Measurements from ENCODE around the gene CHST15.
"Not testable (repeated sequence)": the region's sequence is repeated elsewhere in the genome, so short reads cannot be mapped to it uniquely, and the experiment has no call there.

Gene CHST15

DNA sequence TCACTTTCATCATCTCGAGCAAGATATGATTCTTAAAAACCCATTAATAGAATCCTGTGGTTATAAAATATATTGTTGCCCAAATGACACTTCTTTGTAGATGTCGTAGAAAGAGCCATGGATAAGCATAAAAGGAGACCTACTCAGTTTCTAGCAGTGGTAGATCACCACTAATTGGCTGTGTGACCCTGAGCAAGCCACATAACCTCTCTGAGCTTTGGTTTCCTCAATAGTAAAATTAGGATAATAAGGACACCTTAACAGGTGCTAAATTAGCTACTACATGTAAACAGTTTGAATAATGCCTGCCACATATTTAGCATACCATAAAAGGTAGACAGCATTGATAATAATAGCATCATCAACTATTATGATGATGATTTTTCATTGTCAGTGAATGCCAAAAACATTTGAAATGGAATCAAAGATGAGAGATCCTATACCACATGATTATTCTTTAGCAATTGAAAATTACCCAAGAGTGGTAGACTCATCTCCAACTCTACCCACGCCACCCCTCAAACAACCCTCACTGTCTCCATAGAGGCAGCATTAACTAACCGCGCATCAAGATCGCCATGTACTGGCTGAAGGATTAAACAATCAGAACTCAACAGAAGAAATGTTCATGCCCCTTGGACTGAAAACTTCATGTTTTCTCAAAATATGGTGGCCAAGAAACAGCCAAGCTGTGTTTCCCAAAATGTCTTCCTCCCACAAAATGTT, 45.8 kb downstream of the CHST15 start:
- DNase-seq = peak in 4 of 56 donors; percentile 10 to 37 (median 22)

DNA sequence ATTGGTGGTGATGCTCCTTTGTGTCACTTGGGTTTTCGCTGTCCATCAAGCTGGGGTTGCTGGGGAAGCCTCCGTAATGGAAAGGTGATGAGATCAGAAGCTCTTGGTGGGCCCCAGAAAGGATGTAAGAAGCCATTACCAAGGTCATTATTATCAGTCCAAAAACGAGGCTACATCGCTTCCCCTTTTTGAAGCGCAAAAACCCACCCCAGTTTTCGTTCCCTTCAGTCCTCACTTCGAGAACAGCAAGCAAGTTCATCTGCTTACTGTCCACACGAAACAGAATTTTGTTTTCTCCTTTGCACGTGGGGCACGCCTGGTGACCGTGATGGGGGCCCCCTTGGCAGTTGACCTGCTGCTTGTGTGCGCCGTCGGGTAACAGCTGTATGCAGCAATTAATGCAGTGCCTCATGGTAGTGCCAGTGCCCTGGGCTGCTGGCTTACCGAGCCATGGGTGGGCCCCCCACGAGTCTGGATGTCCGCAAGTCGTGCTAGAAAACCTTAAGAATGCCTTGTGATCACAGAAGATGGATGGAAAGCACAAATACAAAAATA, 47.5 kb downstream of the CHST15 start:
- DNase-seq = no peak

DNA sequence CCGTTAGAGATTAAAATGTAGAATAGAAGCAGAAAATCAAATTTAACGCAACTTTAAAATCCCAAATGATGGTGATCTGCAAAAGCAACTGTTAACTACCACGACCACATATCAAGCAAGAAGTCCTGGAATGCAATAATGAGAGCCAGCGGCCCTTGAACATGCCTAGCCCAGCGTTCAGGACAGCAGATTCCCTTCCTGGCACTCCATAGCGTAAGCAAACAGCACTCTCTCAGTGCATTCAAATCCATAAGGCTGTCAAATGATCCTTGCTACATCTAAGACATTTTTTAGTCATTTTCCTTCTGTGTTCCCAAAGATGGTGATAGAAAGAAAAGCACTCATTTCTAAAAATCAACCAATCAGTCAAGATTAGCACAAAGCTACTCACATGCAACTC, 48.1 kb downstream of the CHST15 start:
- no peak for DNase-seq

DNA sequence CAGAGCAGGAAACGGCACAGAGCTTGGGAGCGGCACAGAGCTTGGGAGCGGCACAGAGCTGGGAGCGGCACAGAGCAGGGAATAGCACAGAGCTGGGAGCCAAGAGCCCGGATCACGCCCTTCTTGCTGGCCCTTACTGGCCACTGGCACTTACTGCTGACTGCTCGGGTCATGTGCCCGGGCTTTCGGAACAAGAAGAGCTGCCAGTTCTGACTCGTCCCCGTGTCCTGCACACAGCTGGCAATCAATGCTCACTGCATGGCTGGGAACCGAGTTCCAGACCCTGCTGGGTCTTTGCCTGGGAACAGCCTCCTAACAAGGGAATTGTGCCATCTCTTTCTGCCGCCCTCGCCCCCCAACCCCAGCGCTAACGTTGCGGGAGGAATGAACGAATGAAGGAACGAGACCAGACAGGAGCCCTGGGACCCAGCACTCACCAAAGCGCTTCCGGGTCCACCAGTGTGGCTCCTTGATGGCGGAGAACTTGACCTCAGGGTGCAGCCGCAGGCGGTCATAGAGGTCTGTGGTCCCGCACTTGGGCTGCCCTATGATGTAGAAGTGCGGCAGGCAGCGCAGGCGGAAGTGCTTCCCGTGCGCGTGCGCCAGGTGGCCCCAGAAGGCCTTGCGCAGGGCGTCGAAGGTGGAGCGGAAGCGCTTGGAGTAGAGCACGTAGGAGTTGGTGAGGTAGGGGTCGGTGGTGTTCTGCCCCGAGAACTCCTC, 49.1 kb downstream of the CHST15 start:
- DNase-seq = peak in 8 of 56 donors; percentile 18 to 43 (median 34)

DNA sequence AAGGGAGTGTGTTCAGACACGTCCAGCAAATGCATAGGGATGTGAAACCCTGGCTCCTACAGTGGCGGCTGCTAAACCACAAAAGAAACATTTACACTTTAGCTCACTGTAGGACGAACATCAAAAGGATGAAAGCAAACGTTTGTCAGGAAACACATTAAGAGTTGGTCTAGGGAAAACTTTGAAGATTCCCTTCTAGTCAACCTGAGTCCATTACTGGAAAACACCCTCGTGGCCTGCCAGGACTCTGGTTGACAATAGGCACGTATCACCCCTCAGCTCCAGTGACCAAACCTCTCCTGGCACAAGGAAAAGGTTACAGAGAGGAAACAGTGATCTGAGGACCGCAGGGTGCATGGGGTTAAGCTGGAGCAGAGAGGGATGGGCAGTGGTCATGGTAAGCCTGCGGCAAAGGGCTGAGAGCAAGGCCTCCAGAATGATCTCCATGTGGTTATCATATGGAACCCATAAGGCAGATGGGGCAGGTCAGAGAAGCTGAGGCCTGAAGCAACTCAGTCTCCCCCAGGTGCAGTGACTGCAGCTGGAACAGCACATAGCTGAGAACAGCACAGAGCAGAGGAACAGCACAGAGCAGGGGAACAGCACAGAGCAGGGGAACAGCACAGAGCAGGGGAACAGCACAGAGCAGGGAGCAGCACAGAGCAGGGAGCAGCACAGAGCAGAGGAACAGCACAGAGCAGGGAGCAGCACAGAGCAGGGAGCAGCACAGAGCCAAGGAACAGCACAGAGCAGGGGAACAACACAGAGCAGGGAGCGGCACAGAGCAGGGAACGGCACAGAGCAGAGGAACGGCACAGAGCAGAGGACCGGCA, 49.9 kb downstream of the CHST15 start:
- DNase-seq = peak in 2 of 56 donors; percentile 13 to 17

DNA sequence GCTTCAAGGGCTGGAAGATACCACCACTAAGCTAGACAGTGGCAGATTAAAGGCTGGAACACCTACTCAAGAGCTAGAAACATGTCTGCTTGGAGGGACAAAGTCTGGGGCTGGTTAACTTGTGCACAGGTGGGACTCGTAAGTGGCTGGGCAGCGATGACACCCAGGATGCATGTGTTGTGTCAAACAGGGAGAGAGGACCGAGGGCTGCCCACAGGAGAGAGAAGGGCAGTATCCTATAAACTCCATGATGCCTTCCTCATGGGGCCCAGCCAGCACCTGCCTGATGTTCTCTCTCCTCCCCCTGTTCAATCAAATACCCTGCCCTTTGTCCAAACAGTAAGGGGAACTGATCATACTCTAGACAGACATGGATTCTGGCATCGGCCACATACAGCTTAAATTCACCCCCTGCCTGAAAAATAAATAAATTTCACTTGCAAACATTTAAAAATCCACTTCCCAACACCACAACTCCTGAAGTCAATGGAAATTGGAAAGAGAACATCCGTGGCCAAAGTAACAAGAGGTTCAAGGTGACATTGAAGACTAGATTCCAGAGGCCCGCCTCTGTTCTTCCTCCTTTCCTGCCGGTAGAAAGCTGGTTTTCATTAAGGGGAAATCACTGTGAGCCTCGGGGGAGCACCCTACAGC, 50.6 kb downstream of the CHST15 start:
- no peak for DNase-seq

DNA sequence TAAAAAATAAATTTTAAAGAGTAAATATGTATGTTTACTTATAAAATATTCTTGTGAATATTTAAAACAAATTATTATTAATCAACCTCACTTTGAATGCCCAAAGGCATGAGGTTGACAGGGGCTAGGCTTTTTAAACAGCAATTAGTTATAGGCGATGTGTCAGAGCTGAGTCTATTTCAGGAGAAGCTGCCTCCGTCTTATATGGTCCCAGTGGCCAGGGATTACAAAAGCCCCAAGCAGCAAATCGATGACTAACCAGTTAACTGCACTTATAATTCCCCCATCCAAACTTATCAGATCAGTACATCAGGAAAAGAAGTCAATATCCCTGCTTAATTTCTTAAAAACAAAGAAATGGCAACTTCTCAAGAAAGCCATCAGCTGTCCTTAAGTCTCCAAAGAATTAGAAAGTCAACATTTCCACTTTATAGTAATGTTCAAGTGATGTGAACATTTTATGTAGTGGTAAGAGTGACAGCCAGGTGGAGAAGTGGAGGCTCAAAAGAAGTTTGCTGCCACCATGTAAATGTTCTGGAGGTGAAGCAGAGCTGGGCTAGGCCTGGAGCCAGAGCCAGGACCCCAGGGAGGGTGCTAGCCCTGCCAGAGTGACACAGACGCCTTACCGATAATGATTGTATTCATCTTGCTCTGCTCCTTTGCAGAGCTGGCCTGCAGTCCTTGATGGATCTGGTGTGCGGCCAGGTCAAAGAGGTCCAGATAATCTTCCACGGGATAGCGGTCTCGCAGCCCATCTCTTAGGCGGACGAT, 51.5 kb downstream of the CHST15 start:
- no peak for DNase-seq

DNA sequence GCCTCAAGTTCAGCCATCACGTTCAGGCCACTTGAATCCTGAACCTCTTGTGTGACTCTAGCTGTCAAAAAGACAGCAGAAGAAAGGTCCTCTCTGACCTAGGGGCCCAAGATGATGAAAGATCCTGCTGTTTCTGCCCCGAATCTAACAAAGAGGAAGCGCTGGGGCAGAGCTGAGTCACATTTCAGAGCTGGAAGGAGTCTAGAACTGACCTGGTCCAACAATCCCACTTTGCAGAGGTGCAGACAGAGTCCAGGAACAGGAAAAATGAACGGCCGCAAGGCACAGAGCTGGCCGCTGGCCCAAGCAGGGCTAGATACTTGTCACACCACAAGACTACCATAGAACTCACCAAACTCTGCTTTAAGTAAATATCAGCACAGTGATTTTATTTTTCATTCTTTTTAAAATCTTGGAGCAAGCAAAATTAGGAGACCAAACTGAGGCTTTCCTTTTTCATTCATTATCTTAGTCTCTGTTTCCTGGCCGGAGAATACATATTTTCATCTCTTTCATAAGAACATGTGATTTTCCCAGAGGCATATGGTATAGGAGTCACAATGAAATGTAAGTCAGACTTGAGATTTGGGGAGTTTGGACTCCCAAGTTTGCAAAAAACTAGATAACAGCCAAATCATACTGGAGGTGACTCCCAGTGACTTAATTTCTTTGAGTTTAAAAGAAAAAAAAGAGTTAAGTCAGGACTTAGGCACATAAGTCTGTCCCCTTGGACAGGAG, 52.8 kb downstream of the CHST15 start:
- DNase-seq = no peak

DNA sequence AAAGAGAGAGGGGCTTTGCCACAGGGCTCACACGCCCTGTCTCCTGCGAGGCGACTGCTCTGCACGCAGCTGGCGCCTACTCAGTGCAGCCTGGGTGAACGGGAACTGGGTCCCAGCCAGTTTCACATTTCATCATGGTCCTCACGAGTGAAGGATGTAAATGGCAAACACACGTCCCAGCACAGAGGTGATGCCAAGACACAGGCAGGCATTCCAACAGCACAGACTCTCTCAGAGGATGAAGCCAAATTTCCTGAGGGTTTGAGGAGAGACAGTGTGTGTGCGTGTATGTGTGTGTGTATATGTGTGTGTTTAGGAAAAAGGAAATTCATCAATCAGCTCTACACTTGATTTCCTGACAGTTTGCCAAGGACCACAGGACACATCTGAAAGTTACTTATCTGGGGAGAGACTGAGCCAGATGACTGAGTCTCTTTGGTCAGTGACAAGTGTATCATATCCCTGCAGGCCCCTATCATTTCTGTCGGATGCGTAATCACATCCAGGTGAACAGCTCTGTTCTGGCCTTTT, 53.9 kb downstream of the CHST15 start:
- no peak for DNase-seq

DNA sequence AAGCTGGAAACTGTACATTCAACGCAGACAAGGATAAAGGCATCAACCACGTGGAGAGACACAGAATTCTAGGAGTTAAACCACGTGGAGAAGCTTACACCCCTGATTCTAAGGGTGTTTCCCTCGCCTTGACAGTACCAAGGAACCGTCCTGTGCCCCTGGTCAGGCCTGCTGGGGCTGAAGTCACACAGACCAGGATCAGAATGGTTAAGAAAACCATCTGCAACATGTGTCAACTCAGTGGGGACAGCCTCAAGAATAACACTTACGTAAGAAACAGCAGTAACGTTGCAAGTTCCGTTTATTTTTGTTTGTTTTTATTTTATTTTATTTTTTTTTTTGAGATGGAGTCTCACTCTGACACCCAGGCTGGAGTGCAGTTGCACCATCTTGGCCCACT, 55.6 kb downstream of the CHST15 start:
- DNase-seq = no peak

DNA sequence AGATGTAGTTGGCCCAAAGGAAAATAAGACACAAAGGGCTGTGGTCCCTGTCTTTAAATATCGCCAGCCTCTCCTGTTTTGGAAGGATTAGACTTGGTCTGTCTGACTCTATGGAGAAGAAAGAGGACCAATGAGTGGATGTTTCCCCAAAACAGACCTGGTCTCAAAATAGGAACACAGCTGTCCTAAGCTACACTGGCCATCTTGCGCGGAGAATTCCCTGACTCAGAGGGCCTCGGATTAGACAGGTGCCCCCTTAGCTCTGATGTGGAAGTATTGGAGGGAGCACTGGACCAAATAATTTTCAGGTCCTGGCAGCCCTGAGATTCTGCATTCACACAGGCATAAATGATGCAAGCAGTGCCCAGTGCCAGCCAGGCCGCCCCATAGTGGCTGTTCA, 56.1 kb downstream of the CHST15 start:
- no peak for DNase-seq

DNA sequence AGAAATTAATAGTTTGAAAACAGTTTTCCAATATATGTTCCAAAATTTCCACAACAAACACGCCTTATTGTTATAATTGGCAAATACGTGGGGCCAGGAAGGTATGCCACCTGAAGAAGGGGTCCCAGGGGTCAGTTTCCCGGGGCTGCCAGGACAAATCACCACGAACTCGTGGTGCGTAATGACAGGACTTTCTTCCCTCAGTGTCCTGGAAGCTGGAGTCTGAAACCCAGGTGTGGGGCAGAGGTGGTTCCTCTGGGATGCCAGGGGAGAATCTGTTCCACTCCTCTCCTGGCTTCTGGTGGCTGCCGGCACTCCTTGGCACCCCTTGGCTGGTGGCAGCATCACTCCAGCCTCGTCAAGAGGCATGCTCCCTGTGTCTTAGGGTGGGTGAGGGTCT, 56.7 kb downstream of the CHST15 start:
- no peak for DNase-seq

DNA sequence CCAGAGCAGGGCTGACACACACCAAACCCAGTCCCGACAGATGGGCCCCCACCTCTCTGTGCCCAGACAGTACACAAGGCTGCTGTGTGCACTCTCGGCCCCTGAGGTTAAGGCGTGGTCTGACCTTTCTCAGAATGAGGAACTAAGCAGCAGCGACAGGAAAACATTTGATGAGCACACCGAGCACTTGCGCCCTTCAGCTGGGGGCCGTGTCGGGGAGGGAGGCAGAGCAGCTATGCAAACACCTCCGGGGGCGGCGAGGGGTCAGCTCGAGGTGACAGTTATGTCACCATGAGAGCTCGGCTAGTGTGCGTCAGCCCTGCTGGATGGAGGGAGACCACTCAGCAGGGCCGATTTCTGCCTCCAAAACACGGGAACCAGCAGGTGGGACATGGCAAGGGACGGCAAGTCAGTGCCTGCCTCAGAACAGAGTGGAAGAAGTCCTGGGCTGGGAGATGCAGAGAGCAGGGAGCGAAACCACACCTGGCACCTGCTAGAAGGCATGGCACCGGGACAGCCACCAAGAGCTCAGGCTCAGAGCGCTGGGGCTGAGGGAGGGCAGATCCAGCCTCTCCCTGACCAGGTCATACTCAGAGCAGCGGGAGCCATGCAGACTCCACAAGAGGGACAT, 57.4 kb downstream of the CHST15 start:
- DNase-seq = peak in 2 of 56 donors; percentile 10 to 38

DNA sequence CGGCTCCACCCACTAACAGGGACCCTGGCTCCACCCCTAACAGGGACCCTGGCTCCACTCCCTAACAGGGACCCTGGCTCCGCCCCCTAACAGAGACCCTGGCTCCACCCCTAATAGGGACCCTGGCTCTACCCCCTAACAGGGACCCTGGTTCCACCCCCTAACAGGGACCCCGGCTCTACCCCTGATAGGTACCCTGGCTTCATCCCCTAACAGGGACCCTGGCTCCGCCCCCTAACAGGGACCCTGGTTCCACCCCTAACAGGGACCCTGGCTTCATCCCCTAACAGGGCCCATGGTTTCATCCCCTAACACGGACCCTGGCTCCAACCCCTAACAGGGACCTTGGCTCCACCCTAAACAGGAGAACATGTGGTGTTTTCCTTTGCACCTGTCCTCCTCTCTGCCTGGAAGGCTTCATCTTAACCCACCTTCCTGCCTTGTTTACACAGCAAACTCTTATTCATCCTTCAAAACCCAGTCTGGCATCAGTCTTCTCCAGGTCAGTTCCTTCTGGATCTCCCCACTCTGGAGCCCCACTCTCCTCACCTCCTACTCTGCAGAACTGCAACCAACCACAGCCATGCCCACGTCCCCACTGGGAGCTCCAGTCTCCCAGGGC, 58.0 kb downstream of the CHST15 start:
- no peak for DNase-seq

DNA sequence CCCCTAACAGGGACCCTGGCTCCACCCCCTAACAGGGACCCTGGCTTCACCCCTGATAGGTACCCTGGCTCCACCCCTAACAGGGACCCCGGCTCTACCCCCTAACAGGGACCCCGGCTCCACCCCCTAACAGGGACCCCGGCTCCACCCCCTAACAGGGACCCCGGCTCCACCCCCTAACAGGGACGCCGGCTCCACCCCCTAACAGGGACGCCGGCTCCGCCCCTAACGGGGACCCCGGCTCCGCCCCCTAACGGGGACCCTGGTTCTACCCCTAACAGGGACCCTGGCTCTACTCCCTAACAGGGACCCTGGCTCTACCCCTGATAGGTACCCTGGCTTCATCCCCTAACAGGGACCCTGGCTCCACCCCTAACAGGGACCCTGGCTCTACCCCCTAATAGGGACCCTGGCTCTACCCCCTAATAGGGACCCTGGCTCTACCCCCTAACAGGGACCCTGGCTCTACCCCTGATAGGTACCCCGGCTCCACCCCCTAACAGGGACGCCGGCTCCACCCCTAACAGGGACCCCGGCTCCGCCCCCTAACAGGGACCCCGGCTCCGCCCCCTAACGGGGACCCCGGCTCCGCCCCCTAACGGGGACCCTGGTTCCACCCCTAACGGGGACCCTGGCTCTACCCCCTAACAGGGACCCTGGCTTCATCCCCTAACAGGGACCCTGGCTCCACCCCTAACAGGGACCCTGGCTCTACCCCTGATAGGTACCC, 58.7 kb downstream of the CHST15 start:
- not testable (repeated sequence) for DNase-seq

DNA sequence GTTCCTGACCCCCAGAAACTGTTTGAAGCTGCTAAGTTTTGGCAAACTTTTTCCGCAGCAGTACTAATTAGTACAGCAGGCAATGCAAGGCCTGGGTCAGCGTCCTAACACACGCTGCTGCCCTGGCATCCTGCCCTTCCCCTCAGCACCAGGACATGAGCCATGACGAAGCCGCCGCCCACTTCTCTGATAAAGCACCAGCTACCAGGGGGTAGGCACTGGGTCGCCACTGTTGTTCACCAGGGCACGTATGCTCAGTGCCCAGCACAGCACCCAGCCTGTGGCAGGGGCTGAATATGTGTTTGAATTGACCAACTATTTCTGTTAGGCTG, 59.5 kb downstream of the CHST15 start:
- DNase-seq = no peak

DNA sequence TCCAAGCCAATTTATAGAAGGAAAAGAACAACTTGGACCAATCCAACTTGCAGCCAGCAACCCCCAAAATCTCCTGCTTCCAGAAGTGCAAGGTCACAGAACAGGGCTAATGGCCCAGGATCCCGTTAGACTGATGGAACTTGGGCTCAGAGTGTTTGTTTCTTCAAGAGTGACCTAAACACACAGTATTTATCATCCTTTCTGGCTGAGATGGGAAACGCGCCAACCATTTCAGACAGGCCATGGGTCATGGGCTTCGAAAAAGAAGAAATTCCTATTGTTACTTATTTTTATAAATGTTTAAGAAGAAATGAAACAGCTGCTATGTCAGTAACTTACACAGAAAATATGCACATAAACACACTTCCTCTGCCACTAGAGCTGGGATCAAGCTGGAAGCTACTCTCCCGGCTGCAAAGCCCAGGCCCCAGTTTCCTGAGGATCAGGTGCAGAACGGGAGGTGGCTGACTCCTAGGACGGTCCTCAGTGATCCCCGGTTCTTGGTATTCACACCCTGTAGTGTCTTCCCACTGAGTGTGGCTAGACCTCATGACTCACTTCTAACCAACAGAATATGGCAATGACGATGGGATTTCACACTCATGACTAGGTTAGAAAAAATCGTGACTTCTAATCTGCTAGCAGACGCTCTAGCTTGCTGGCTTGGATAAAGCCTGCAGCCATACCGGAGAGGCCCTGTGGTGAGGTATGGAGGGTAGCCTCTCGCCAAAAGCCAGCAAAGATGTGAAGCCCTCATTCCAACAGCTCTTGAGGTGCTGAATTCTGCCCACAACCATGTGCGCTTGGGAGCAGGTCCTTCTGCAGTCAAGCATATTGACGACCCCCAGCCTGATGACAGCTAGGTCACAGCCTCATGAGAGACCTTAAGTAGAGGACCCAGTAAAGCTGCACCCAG, 60.2 kb downstream of the CHST15 start:
- DNase-seq = no peak
